Ishikawa (cell line): Measurements from ENCODE around the gene AGPAT3.

Source experiments
- CEBPB ChIP-seq: IDR thresholded peaks from 2 replicates; pipeline ENCODE4 v1.6.1; 2012
- CREB1 ChIP-seq: IDR thresholded peaks from 2 replicates; pipeline ENCODE4 v1.6.1; 2012; ENCODE audit warnings: low read depth
- EGR1 ChIP-seq: IDR thresholded peaks from 2 replicates; pipeline ENCODE4 v1.6.1; 2012
- EP300 ChIP-seq: IDR thresholded peaks from 2 replicates; pipeline ENCODE4 v1.6.1; 2012; ENCODE audit warnings: borderline replicate concordance
- FOXM1 ChIP-seq: IDR thresholded peaks from 2 replicates; pipeline ENCODE4 v1.6.1; 2012; ENCODE audit warnings: low read depth, borderline replicate concordance
- MAX ChIP-seq: IDR thresholded peaks from 2 replicates; pipeline ENCODE4 v1.6.1; 2012
- NFIC ChIP-seq: IDR thresholded peaks from 2 replicates; pipeline ENCODE4 v1.6.1; 2012
- RAD21 ChIP-seq: IDR thresholded peaks from 2 replicates; pipeline ENCODE4 v1.6.1; 2012; ENCODE audit warnings: low read depth
- REST ChIP-seq: IDR thresholded peaks from 2 replicates; pipeline ENCODE4 v1.6.1; 2012; ENCODE audit warnings: low read depth, mild to moderate bottlenecking
- TAF1 ChIP-seq: IDR thresholded peaks from 2 replicates; pipeline ENCODE4 v1.6.1; 2012; ENCODE audit warnings: low read depth, mild to moderate bottlenecking
- TCF12 ChIP-seq: IDR thresholded peaks from 2 replicates; pipeline ENCODE4 v1.6.1; 2012; ENCODE audit warnings: low read depth
- TEAD4 ChIP-seq: IDR thresholded peaks from 2 replicates; pipeline ENCODE4 v1.6.1; 2012
- USF1 ChIP-seq: IDR thresholded peaks from 2 replicates; pipeline ENCODE4 v1.6.1; 2012
- YY1 ChIP-seq: IDR thresholded peaks from 2 replicates; pipeline ENCODE4 v1.6.1; 2012; ENCODE audit warnings: low read depth
- ZBTB7A ChIP-seq: IDR thresholded peaks from 2 replicates; pipeline ENCODE4 v1.6.1; 2012; ENCODE audit warnings: low read depth

AGPAT3 gene

GRCh38 chr21:43845386-43845785, 19.6 kb upstream of the AGPAT3 start:
- TF ChIP-seq FOXM1 (no peak), CREB1 (no peak), RAD21 (no peak), EGR1 (no peak), TEAD4 (no peak), REST (no peak), CEBPB (no peak), ZBTB7A (no peak), YY1 (no peak), TAF1 (no peak), EP300 (no peak), MAX (no peak), NFIC (no peak), TCF12 (no peak), USF1 (no peak)

- TF ChIP-seq FOXM1 (no peak), MAX (no peak), TCF12 (no peak), REST (no peak), CREB1 (no peak), RAD21 (no peak), EGR1 (no peak), TEAD4 (no peak), ZBTB7A (no peak)
These were observed 18.6 kb upstream of the AGPAT3 start for GRCh38 chr21:43846430-43846829.

- TF ChIP-seq ZBTB7A (no peak), EGR1 (no peak), CEBPB (no peak), RAD21 (no peak), YY1 (no peak)
These were observed 17.7 kb upstream of the AGPAT3 start for GRCh38 chr21:43847301-43847700.

GRCh38 chr21:43848771-43849170, 16.3 kb upstream of the AGPAT3 start:
- TF ChIP-seq EP300 = no peak
- no peak for TF ChIP-seq NFIC
- no peak for TF ChIP-seq CREB1
- TF ChIP-seq USF1 = no peak
- no peak for TF ChIP-seq YY1
- TF ChIP-seq MAX = no peak
- no peak for TF ChIP-seq EGR1
- TF ChIP-seq FOXM1 = no peak
- no peak for TF ChIP-seq CEBPB
- TF ChIP-seq TCF12 = no peak
- TF ChIP-seq RAD21 = no peak
- TF ChIP-seq REST = no peak
- no peak for TF ChIP-seq ZBTB7A
- TF ChIP-seq TEAD4 = no peak
- TF ChIP-seq TAF1 = no peak
